Effector CD8-positive, alpha-beta T cell (primary cell): ENCODE measurements around the gene GBP1.
"Not testable (repeated sequence)": the region's sequence is repeated elsewhere in the genome, so short reads cannot be mapped to it uniquely, and the experiment has no call there.

ENCODE experiments used
- DNase-seq: peaks from one replicate; lab custom pipeline; 2025; lab: John Stamatoyannopoulos, UW

The GBP1 gene

GRCh38 chr1:89051955-89052312 is 13.1 kb downstream of the GBP1 start:
- DNase-seq: no peak

DNA sequence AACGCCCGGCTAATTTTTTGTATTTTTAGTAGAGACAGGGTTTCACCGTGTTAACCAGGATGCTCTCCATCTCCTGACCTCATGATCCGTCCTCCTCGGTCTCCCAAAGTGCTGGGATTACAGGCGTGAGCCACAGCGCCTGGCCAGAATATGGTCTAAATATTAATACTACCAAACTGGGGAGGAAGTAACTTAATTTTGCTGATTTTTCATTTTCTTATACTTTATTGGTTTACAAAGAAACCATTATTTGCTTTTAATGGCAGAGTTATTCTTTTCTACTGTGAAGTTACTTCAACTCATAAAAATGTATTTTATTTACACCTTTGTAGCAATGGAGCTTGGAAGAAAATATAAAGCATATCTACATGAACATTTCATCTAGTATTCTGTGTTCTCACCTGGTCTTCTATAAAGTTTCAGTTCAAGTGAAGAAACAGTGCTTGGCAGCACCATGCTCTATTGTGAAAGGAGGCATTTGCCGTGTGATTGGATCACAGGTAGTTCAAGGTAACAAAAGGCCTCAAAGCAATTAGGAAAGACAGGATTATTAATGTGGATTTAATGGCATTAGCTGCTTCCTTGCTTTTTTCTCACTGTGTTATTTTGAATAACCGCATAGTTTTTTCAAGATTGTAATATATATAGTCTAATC is 13.6 kb downstream of the GBP1 start:
- no peak for DNase-seq

GRCh38 chr1:89050649-89051033 is 14.4 kb downstream of the GBP1 start:
- no peak for DNase-seq

DNA sequence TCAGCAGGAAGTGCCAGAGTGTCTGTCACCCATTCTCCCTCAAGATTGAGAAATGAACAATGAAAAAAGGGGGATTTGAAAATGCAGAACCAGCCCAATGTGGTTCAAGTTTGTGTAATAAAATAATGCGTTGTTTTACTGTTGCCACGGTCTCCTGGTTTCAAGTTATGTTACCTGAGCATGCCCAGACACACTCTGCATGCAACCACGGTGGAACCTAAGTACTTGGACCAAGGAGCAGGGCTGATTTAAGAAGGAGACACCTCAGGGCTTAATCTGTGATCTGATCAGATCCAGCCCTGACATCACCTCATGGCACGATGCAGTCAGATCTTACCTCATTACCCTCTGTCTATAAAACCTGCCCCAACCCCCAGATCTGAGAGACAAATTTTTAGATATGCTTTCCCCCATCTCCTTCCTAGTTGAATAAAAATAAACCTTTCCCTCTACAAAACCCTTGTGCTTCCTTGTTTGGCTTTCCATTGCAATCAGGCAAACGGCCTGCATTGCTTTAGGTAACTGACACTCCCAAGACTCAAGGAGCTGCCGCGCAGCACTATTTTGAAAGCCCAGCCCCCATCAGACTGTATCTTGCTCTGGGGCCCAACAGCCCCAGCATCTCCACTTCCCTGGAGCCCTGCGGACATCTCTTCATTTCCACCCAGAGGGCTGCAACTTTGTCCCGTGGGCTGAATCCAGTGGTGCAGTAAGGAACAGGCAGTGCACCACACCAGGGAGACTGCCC is 14.9 kb downstream of the GBP1 start:
- DNase-seq: not testable (repeated sequence)

GRCh38 chr1:89049187-89049586 is 15.8 kb downstream of the GBP1 start:
- DNase-seq: not testable (repeated sequence)

DNA sequence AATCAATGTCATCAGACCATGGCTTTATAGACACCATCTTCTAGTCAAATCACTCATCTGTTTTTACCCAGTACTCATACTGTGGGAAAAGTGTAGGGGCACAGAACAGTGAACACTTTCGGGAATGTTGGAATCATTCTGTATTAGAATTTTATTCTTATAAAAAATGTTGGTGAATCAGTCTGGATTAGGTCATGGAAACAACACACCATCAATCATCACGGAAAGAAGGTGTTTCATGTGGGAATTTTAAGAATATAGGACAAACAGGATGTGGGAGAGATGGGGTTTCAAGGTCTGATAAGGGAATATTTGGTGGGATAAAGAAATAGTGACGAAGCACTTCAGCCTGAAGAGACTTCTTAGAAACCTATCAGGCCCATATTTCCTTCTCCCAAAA is 17.3 kb downstream of the GBP1 start:
- no peak for DNase-seq

DNA sequence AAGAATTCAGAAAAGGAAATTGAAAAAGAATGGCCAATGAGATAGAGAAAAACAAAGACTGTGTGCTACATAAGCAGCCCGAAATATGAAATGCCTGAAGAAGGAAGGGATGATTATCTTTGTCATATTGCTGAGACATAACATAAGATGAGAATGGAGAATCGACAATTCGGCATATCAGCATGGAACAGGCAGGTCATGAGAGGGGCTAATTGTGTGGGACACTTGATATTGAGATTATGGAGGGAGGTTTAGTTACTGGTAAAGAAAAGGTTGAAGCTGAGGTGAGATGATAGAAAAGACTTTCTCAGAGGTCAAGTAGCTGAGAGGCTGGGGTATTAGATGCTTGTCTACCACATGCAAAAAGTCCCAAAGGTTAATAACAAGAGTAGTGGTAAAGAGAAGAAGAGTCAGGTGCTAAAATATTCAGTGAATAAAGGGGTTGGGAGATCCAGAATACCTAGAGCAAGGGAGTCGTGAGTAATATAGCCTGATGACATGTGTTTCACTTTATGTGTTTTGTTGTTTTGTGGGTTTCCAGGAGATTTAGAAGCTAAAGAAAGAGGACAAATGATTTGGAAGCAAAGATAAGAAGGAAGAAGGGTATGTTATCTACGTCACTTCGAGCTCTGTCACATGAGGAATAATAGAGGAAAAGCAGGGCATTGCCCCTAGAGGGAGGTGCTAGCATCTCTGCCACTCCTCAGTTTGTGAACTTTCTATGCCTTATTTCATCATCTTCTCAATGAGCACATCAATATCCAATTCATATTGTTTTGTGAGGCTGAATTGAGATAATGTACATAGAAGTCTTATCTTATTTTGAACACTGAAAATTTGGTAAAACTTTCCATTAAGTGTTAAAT is 18.5 kb downstream of the GBP1 start:
- DNase-seq: not testable (repeated sequence)

GRCh38 chr1:89044970-89045721 is 19.9 kb downstream of the GBP1 start:
- DNase-seq: no peak

DNA sequence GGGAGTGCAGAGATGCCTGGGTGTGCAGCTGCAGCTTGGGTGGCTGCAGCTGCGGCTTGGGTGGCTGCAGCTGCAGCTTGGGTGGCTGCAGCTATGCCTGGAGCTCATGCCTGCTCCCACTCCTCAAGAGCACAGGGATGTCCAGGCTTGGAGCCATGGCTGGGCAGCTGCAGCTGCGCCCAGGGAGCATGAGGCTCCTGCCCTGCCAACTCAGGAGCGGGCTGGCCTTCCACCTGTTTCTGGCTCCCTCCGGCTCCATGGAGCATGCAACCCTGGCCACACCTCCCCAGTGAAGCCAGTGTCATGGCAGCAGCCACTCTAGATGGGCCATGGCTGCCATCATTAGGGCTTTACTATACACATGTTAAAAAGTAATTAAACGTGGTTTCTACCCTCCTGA is 21.1 kb downstream of the GBP1 start:
- no peak for DNase-seq

DNA sequence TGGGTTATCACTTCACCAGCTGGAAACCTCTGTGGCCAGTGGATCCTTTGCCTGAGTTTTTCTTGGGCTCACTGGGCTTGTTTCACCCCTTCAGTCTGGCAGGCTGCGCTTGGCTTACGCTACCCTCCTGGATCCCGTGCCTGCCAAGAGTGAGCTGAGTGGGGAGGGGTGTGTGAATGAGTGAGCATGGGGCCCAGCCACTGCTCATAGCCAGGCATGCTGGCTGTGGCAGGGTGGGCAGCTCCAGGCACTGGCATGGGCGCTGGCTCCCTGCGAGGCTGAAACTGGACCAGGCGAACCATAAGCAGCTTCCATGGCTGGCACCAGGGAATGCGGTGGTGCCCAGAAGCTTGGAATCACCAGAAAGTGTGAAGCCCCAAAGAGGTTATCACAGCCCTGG is 22.5 kb downstream of the GBP1 start:
- DNase-seq: no peak

GRCh38 chr1:89041721-89042120 is 23.3 kb downstream of the GBP1 start:
- no peak for DNase-seq

DNA sequence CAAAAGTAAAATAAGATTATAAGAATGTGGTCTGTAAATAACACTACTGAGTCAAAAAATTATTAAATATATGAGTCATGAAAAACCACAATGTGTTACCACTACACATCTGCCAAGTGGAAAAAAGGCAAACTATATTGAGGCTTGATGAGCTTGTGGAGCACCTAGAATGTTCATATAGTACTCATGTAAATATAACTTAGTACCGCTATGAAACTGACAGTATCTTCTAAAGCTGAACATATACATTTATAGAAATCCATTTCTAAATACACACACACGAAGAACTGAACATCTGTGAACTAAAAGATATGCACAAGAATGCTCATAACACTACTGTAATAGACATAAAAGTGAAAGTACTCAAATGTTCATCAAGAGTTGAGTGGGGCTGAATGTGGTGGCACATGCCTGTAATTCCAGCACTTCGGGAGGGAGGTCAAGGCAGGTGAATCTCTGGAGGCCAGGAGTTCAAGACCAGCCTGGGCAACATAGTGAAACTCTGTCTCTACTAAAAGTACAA is 23.8 kb downstream of the GBP1 start:
- no peak for DNase-seq

DNA sequence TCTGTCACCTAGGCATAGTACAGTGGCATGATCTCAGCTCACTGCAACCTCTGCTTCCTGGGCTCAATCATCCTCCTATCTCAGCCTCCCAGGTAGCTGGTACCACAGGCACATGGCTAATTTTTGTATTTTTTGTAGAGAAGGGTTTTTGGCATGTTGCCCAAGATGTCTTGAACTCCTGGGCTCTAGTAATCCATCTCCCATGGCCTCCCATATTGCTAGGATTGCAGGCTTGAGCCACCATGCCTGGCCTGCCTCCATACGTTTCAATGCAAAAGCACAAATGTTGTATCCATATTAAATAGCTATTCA is 24.7 kb downstream of the GBP1 start:
- no peak for DNase-seq

DNA sequence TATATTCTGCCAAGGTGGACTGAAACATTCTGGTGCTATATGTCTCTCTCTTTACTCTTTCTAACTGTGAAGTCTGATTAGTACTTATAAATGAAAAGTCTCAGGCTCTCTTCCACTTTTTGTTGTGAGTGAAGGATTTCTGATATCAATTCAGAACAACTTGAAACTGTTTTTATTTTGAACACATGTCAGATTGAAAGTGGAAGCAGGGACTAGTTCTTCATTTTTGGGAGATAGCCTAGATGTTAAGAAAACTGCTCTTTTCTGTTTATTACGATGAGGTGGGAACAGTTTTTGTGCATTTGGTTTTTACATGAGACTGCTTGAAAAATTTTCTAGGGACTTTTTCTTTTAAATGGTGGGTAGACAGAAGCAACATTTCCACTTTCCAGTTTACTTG is 27.8 kb downstream of the GBP1 start:
- no peak for DNase-seq

DNA sequence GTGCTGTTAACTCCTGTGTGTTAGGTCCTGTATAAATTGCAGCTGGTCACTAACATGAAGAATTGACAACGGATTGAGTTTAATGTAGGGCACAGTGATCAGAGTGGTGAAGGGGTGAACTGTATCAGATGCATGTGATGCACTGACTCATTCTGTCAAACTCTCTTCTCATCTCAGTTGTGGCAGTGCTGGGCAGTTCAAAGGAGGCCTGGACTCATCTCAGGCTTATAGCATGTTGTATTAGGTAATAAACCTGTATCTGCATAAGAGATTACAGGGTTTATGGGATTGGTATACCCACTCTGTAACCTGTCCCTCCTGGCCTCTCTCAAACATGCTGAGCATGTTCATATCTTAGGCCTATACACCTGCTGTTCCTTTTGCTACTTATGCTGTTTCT is 29.9 kb downstream of the GBP1 start:
- DNase-seq: no peak

GRCh38 chr1:89034004-89034403 is 31.0 kb downstream of the GBP1 start:
- not testable (repeated sequence) for DNase-seq

GRCh38 chr1:89029051-89029450 is 36.0 kb downstream of the GBP1 start:
- not testable (repeated sequence) for DNase-seq

DNA sequence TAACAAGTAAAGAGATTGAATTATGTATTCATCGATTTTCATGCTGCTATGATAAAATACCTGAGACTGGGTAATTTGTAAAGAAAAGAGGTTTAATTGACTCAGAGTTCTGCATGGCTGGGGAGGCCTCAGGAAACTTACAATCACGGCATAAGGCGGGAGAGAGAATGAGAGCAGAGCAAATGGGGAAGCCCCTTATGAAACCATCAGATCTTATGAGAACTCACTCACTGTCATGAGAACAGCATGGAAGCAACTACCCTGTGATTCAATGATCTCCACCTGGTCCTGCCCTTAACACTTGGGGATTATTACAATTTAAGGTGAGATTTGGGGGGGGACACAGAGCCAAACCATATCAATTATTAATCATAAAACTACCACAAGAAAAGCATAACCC is 39.1 kb downstream of the GBP1 start:
- no peak for DNase-seq

DNA sequence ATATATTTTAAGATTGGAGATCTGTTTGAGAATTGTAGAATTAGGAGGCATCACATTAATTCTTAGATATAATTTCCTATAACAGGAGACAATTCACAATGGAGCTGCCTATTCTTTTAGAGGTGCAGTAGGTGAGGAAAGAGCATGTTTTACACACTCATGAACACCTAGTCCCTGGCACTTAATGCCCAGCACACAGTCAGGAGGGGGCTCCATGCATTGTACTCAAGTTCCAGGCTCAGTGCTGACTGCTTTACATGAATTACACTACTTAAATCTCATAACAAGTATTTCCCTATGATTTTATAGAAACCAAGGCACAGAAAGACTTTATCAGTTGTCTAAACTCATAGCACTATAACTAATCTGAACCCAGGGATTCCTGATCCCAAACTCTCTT is 42.0 kb downstream of the GBP1 start:
- DNase-seq: no peak

GRCh38 chr1:89022167-89022959 is 42.6 kb downstream of the GBP1 start, which contains the start of gene GBP3:
Gene GBP3 (minus strand): TSS chr1:89022866. CDS start chr1:89020721, 2,145 bp downstream.
- no peak for DNase-seq

DNA sequence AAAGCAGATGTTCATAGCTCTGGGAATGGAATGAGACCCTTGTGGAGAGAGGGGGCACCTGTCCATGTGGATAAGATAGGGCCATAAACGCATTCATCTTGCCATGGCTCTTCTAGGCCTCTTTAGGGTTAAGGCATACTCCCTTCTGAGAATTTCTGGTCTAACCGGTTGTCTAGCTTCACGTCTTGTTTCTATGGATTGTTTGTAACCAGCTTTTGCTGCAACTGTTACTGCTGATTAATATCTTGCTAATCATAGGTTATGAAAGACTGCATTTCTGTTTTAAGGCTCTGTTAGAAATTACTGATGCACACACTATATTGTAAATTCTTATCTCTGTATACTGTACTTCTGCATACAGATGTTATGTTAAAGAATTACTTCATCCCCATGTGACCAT is 46.7 kb downstream of the GBP1 start:
- not testable (repeated sequence) for DNase-seq
